OCI-LY3 (cell line): ENCODE results near the gene CNIH3.

Source experiments
- H2AFZ ChIP-seq: fragments of 200-600, 300-600 bp; shearing (Covaris generic); 2 replicates; pipeline ENCODE4 v1.6.0; 2014; ENCODE audit warnings: antibody characterized with exemption, low read depth, low read length
- H3K27ac ChIP-seq: fragments of 200-600, 300-600 bp; sonication (generic); 2 replicates; pipeline ENCODE4 v1.5.1; 2014; ENCODE audit warnings: mild to moderate bottlenecking, low read length, moderate library complexity, mixed read lengths
- H3K27me3 ChIP-seq: fragments of 200-600, 300-600 bp; sonication (generic); 2 replicates; pipeline ENCODE4 v1.6.1; 2014; ENCODE audit warnings: low read depth, low read length, mixed read lengths
- H3K36me3 ChIP-seq: fragments of 200-600, 300-600 bp; sonication (generic); replicated peaks from 2 replicates; pipeline ENCODE3; 2014; ENCODE audit warnings: low read depth, low read length, mixed read lengths
- H3K4me1 ChIP-seq: fragments of 300-600, 200-600 bp; sonication (generic); 2 replicates; pipeline ENCODE4 v1.6.1; 2014; ENCODE audit warnings: low read length, mixed read lengths
- H3K4me2 ChIP-seq: fragments of 200-600, 300-600 bp; sonication (generic); 2 replicates; pipeline ENCODE4 v1.6.1; 2014; ENCODE audit warnings: low read length, mixed read lengths
- H3K4me3 ChIP-seq: fragments of 300-600, 200-600 bp; sonication (generic); 2 replicates; pipeline ENCODE4 v1.5.1; 2014; ENCODE audit warnings: antibody characterized with exemption, mild to moderate bottlenecking, low read length, moderate library complexity
- H3K79me2 ChIP-seq: fragments of 300-600, 200-600 bp; shearing (Covaris generic); 2 replicates; pipeline ENCODE4 v1.6.1; 2014; ENCODE audit warnings: mild to moderate bottlenecking, low read length, mixed read lengths
- H3K9ac ChIP-seq: fragments of 300-600, 200-600 bp; shearing (Covaris generic); 2 replicates; pipeline ENCODE4 v1.6.0; 2014; ENCODE audit warnings: mild to moderate bottlenecking, low read length, moderate library complexity
- H3K9me3 ChIP-seq: fragments of 200-600, 300-600 bp; shearing (Covaris generic); 2 replicates; pipeline ENCODE4 v1.6.1; 2014; ENCODE audit warnings: low read length, mixed read lengths; ENCODE audit not compliant: insufficient read depth
- H4K20me1 ChIP-seq: fragments of 200-600, 300-600 bp; sonication (generic); 2 replicates; pipeline ENCODE4 v1.6.1; 2016; ENCODE audit warnings: low read length, mixed read lengths; ENCODE audit not compliant: insufficient read depth
- CTCF ChIP-seq: fragments of 200-600, 300-600 bp; sonication (generic); IDR thresholded peaks from 2 replicates; pipeline ENCODE4 v1.5.1; 2014; ENCODE audit warnings: antibody characterized with exemption, low read length, low read depth
- EZH2phosphoT487 ChIP-seq: fragments of 200-600 bp; shearing (Covaris generic); IDR thresholded peaks from 2 replicates; pipeline ENCODE4 v1.6.1; 2018; ENCODE audit warnings: antibody characterized with exemption, mixed run types, low read depth

Gene CNIH3

GRCh38 chr1:224747578-224747977 is 131.5 kb downstream of the CNIH3 start:
- peaks cover 56% of the 10 kb centered on the region for H3K4me1 ChIP-seq
- H3K27ac ChIP-seq, result no peak overlapping the region
- TF ChIP-seq CTCF (no peak), EZH2phosphoT487 (no peak)
- no peaks in the 10 kb centered on the region for H3K79me2 ChIP-seq
- H3K9me3 ChIP-seq, result no peaks in the 10 kb centered on the region
- H3K36me3 ChIP-seq, result no peaks in the 10 kb centered on the region
- H2AFZ ChIP-seq, result no peak overlapping the region
- no peak overlapping the region for H3K4me2 ChIP-seq
- no peak overlapping the region for H3K4me3 ChIP-seq
- no peaks in the 10 kb centered on the region for H4K20me1 ChIP-seq
- no peak overlapping the region for H3K9ac ChIP-seq
- peaks cover 17% of the 10 kb centered on the region for H3K27me3 ChIP-seq

- no peaks in the 10 kb centered on the region for H3K36me3 ChIP-seq
- H3K4me2 ChIP-seq, result no peak overlapping the region
- no peak overlapping the region for H3K4me3 ChIP-seq
- no peak overlapping the region for H3K9ac ChIP-seq
- TF ChIP-seq CTCF (no peak), EZH2phosphoT487 (no peak)
- H3K4me1 ChIP-seq, result peaks cover 51% of the 10 kb centered on the region
- no peaks in the 10 kb centered on the region for H4K20me1 ChIP-seq
- H3K27me3 ChIP-seq, result 0 out of 2 replicates have a peak, but pooled peaks cover 4% of the 10 kb centered on the region
- H3K9me3 ChIP-seq, result no peaks in the 10 kb centered on the region
- H2AFZ ChIP-seq, result no peak overlapping the region
- H3K79me2 ChIP-seq, result no peaks in the 10 kb centered on the region
- no peak overlapping the region for H3K27ac ChIP-seq
These were observed 133.8 kb downstream of the CNIH3 start for GRCh38 chr1:224749916-224750315.

- H3K79me2 ChIP-seq, result no peaks in the 10 kb centered on the region
- no peak overlapping the region; the same call in 1 of the 2 replicates for H3K4me3 ChIP-seq
- no peaks in the 10 kb centered on the region for H3K36me3 ChIP-seq
- H3K27me3 ChIP-seq, result 0 out of 2 replicates have a peak, but pooled peaks cover 4% of the 10 kb centered on the region
- H3K27ac ChIP-seq, result no peak overlapping the region
- no peak overlapping the region for H3K9ac ChIP-seq
- peak overlapping the region; percentile 47 for H3K4me2 ChIP-seq
- H4K20me1 ChIP-seq, result no peaks in the 10 kb centered on the region
- no peak overlapping the region for H2AFZ ChIP-seq
- TF ChIP-seq CTCF (no peak), EZH2phosphoT487 (no peak)
- no peaks in the 10 kb centered on the region for H3K9me3 ChIP-seq
- peaks cover 40% of the 10 kb centered on the region for H3K4me1 ChIP-seq
These were observed 135.7 kb downstream of the CNIH3 start for GRCh38 chr1:224751624-224752311.

GRCh38 chr1:224753491-224753890 is 137.4 kb downstream of the CNIH3 start:
- Histone ChIP-seq H3K27ac (no peak overlapping the region), H2AFZ (no peak overlapping the region), H3K27me3 (0 out of 2 replicates have a peak, but pooled peaks cover 4% of the 10 kb centered on the region), H3K4me1 (peaks cover 36% of the 10 kb centered on the region), H3K9ac (no peak overlapping the region), H3K36me3 (no peaks in the 10 kb centered on the region), H3K79me2 (no peaks in the 10 kb centered on the region), H4K20me1 (no peaks in the 10 kb centered on the region), H3K9me3 (0 out of 2 replicates have a peak, but pooled peaks cover 4% of the 10 kb centered on the region), H3K4me3 (no peak overlapping the region), H3K4me2 (no peak overlapping the region)
- TF ChIP-seq EZH2phosphoT487 (no peak), CTCF (no peak)
